Upper lobe of right lung (tissue), 1 donor: Measurements from ENCODE around the gene SND1. TPM values are rescaled to one million over a fixed set of nuclear protein-coding genes. Genes with fewer than 3 reads are reported as not detected.
"Not testable (repeated sequence)": the region's sequence is repeated elsewhere in the genome, so short reads cannot be mapped to it uniquely, and the experiment has no call there.

Source experiments
- ATAC-seq: fragments of 200-7000 bp; cut with Tn5 transposase; one replicate; pipeline ENCODE4 v1.9.1; 2020; ENCODE audit warnings: mild to moderate bottlenecking, moderate library complexity
- DNase-seq: peaks from one replicate; pipeline ENCODE4 v3.0.0-alpha.2; 2020
- H3K27ac ChIP-seq: fragments of 200-600 bp; one replicate; pipeline ENCODE4 v1.8.0; 2022
- H3K27me3 ChIP-seq: fragments of 200-600 bp; one replicate; pipeline ENCODE4 v1.8.0; 2022; ENCODE audit warnings: mild to moderate bottlenecking
- H3K36me3 ChIP-seq: fragments of 200-600 bp; one replicate; pipeline ENCODE4 v1.8.0; 2022
- H3K4me1 ChIP-seq: fragments of 200-600 bp; one replicate; pipeline ENCODE4 v1.8.0; 2022
- H3K4me3 ChIP-seq: fragments of 200-600 bp; one replicate; pipeline ENCODE4 v1.8.0; 2022; ENCODE audit warnings: mild to moderate bottlenecking
- H3K9me3 ChIP-seq: fragments of 200-600 bp; one replicate; pipeline ENCODE4 v1.8.0; 2022
- CTCF ChIP-seq: fragments of 200-600 bp; IDR thresholded peaks from one replicate; pipeline ENCODE4 v1.8.0; 2022; ENCODE audit warnings: antibody characterized with exemption
- intact Hi-C: fragments of 100-400 bp; cut with DNase I; formaldehyde crosslinking; loops from one replicate; pipeline ENCODE4 v1.11.0; 2022
- total RNA-seq: library from RNA; stranded (reverse); fragmentation: NEBNext Ultra II Directional; extraction: Animal tissue kit (Norgen Biotek cat#: 25700); gene quantifications from one replicate; pipeline ENCODE4 v1.2.1, GENCODE V29; 2021
- donor health status: DM: no; HTN: yes; CAD: no; lungs with severe emphysema.

The SND1 gene
- total RNA-seq, 1 donor from 2014 or later, result 150 TPM

- H3K27me3 ChIP-seq, result peaks cover 11% of the 10 kb centered on the region
- no peak for TF ChIP-seq CTCF
- no peaks in the 10 kb centered on the region for H3K9me3 ChIP-seq
- DNase-seq (peak; percentile 6), ATAC-seq (no peak)
- H3K27ac ChIP-seq, result no peak overlapping the region
- peaks cover 16% of the 10 kb centered on the region for H3K4me1 ChIP-seq
- intact Hi-C loops, result no loop called here
- no peaks in the 10 kb centered on the region for H3K36me3 ChIP-seq
- no peak overlapping the region for H3K4me3 ChIP-seq
Observed at GRCh38 chr7:128108129-128108528, 456.1 kb downstream of the SND1 start.

- Histone ChIP-seq H3K4me3 (no peak overlapping the region), H3K36me3 (no peaks in the 10 kb centered on the region), H3K27ac (no peak overlapping the region), H3K27me3 (peaks cover 9% of the 10 kb centered on the region), H3K9me3 (no peaks in the 10 kb centered on the region), H3K4me1 (peaks cover 16% of the 10 kb centered on the region)
- intact Hi-C loops, result no loop called here
- peak; percentile 81 for ATAC-seq
- DNase-seq, result peak; percentile 34
- TF ChIP-seq CTCF, result no peak
Observed at GRCh38 chr7:128108641-128109423, 456.8 kb downstream of the SND1 start.

GRCh38 chr7:128109424-128109969, 457.5 kb downstream of the SND1 start:
- H3K36me3 ChIP-seq, H3K27me3 ChIP-seq, ATAC-seq, H3K9me3 ChIP-seq, H3K27ac ChIP-seq, H3K4me3 ChIP-seq, intact Hi-C loops: not testable (repeated sequence)
- DNase-seq, result peak; percentile 25
- peaks cover 12% of the 10 kb centered on the region for H3K4me1 ChIP-seq

- TF ChIP-seq CTCF, result no peak
- no peak overlapping the region for H3K4me3 ChIP-seq
- peaks cover 4% of the 10 kb centered on the region for H3K27me3 ChIP-seq
- no peaks in the 10 kb centered on the region for H3K9me3 ChIP-seq
- ATAC-seq (no peak), DNase-seq (peak; percentile 23)
- H3K4me1 ChIP-seq, result peaks cover 12% of the 10 kb centered on the region
- intact Hi-C loops, result no loop called here
- H3K27ac ChIP-seq, result no peak overlapping the region
- no peaks in the 10 kb centered on the region for H3K36me3 ChIP-seq
Observed at GRCh38 chr7:128110641-128111364, 458.8 kb downstream of the SND1 start.

- no peaks in the 10 kb centered on the region for H3K27me3 ChIP-seq
- peak; percentile 58 for DNase-seq
- no peak overlapping the region for H3K27ac ChIP-seq
- no peak overlapping the region for H3K4me3 ChIP-seq
- intact Hi-C loops, result no loop called here
- no peaks in the 10 kb centered on the region for H3K36me3 ChIP-seq
- no peak for ATAC-seq
- TF ChIP-seq CTCF, result no peak
- H3K9me3 ChIP-seq, result no peaks in the 10 kb centered on the region
- H3K4me1 ChIP-seq, result peaks cover 12% of the 10 kb centered on the region
Observed at GRCh38 chr7:128112018-128112780, 460.2 kb downstream of the SND1 start.
